ENCODE results near the gene MT1F.
A peak's percentile ranks its signal among the peaks of the same experiment; 100 is the strongest.

Gene MT1F

DNA sequence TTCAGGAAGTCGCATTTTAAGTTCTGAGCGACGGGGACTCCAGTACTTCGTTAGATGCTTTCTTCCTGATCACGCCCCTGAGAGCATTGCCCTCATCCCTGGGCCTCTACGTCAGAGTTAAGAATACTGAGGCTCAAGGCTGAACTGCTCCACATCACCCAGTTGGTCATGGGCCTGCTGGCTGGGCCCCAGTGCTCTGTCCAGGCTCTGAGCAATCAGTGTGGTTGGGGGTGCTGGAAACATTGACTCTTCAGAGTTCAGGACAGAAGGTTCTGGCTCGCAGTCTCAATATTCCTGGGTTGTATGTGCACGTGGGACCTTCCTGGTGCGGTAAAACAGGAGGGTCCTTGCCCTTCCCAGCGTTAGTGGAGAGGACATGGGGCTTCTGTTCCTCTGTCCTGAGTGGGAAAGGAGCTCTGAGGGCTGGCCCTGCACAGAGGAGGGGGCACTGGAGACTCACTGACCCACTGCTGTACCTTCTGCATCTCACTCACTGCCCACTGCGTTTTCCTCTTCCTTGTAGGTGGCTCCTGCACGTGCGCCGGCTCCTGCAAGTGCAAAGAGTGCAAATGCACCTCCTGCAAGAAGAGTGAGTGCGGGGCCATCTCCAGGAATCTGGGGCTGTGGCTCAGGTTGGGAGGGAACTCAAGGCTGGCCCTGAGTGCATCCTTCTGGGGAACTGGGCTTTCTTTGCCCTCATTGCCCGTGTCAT lies 31.7 kb upstream of the MT1F start:
- DNase-seq, result no peak

DNA sequence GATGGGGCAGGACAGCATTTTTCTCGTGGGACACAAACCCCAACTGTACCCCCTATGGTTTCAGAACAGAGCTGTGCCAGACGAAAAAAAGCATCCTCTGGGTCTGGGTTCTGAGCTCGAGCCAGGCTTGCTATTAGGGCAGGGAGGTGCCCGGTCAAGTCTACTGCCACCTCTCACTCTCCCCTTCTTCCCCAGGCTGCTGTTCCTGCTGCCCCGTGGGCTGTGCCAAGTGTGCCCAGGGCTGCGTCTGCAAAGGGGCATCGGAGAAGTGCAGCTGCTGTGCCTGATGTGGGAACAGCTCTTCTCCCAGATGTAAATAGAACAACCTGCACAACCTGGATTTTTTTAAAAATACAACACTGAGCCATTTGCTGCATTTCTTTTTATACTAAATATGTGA lies 31.1 kb upstream of the MT1F start:
- no peak for DNase-seq

DNA sequence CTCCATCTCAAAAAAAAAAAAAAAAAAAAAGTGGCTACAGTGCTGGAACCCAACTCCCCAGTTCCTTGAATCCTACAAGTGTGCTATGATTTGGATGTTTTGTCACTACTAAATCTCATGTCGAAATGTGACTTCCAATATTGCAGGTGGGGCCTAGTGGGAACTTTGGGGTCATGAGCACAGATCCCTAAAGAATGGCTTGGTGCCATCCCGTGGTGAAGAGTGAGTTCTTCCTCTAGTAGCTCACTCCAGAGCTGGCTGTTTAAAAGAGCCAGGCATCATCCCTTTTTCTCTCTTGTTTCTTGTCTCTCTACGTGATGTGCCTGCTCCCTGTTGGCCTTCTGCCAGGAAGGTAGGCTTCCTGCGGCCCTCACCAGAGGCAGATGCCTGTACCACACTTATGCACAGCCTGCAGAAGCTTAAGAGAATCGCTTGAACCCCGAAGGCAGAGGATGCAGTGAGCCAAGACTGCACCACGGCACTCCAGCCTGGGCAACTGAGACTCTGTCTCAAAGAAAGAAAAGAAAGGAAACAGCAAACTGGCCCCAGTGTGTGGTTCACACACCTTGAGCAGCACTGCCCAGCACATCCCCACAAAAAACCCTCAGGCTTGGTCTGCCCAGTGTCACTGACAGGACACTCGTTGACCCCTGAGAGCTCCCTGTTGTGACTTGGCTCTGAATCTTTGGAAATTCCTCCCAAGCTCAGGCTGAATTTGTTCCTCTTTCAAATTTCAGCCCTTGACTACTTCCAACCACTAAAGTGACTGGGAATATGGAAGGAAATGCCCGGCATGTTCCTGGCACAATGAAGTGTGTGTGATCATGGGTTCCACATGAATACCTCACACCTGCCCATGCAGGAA lies 29.0 kb upstream of the MT1F start:
- DNase-seq, result no peak

DNA sequence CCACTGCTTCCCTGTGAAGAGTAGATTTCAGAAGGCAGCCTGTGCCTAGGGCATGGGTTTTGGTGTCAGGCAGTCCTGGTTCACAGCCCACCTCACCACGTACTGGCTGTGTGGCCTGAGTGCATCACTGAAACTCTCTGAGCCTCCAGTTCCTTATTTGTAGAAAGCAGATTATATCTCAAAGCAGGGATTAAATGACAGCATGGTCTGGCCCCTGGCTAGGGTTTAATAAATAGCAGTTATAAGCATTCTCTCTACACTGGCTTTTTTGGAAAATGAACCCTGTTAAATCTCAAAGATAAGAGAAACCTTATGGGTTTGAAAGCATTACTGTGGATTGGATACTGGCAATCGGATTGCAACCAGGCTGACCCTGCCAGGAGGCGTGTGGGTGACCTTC lies 28.2 kb upstream of the MT1F start:
- no peak for DNase-seq

DNA sequence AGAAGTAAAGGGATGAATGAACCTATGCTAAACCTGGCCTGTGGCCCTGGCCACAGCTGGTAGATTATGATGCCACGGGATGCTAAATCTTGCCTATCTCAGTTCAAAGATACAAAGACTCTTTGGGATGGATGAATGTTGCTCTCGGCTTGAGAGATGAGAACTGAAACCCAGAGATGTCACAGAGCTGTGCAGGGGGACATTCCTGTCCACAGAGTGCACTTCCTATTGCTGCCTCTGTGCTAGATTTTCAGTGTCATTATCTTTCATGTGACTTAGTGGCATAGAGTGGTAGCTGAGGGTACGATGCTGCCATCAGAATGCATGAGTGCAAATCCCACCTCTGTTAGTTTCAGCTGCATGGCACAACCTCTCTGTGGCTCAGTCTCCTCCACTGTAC lies 27.6 kb upstream of the MT1F start:
- DNase-seq, result no peak

DNA sequence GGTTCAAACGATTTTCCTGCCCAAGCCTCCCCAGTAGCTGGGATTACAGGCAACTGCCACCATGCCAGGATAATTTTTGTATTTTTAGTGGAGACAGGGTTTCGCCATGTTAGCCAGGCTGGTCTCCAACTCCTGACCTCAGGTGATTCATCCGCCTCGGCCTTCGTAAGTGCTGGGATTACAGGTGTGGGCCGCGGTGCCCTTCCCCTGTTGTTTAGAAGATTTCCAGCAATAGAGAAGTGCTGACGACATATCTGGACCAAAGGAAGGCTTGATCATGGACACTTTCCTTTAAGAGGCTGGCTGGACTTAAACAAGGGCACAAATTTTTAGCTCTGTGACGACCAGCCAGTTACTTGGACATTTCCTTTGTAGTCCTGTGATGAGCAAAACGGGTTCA lies 26.6 kb upstream of the MT1F start:
- DNase-seq, result no peak

DNA sequence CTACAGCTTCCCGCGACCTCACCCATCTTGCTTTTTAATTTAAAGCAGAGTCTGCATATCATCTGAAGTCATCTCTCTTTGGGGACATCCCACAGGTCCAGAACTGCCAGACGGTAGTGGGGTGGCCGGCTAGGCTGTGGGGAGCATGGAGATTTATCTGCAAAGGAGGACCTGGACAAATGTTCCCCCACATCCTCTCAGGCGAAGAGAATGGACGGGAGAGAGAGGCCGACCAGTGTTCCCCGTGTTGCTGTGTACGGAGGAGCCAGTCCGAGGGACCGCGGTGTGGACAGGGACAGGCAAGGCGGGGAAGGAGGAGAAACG lies 26.0 kb upstream of the MT1F start:
- no peak for DNase-seq

DNA sequence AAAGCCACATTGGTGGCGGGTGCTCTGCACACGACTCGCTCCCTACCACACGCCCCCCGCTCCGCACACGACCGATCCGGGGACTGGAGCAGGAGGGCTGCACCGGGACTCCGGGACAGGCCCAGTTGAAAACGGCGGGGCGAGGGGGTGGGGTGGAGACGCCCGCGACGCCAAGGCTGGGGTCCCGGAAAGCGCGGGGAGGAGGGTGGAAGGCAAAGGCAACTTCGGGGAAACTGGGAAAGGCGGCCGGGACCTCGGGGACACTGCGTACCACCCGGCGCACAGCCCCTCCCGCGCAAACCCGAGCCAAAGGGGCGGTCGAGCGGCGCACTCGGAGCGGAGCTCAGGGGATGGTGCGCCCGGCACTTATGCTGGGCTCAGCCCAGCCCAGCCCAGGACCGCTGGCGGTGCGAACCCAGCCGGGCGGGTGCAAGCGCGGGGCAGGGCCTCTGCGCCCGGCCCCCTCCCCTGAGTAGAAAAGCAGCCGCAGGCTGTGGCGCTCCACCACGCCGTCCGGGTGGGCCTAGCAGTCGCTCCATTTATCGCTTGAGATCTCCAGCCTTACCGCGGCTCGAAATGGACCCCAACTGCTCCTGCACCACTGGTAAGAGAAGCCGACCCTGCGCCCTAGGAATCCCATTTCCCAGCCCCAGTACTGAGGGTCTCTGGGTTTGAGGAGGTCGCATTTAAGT lies 25.5 kb upstream of the MT1F start, which contains the start of gene MT1M:
Gene MT1M (plus strand): TSS at position 504 of the 692 bp plus-strand sequence. CDS start 73 bp downstream, at position 577.
- no peak for DNase-seq

DNA sequence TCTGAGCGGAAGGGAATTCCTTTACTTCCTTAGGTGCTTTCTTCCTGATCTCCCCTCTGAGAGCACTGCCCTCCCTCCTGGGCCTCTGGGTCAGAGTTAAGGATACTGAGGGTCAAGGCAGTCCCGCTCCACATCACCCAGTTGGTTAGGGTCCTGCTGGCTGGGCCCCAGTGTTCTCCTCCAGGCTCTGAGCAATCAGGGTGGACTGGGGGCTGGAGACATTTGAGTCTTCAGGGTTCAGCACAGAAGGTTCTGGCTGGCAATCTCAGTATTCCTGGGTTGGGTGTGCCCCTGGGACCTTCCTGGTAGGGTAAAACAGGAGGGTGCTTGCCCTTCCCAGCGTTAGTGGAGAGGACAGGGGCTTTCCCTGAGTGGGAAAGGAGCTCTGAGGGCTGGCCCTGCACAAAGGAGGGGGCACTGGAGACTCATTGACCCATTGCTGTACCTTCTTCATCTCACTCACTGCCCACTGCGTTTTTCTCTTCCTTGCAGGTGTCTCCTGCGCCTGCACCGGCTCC lies 24.9 kb upstream of the MT1F start:
- no peak for DNase-seq

DNA sequence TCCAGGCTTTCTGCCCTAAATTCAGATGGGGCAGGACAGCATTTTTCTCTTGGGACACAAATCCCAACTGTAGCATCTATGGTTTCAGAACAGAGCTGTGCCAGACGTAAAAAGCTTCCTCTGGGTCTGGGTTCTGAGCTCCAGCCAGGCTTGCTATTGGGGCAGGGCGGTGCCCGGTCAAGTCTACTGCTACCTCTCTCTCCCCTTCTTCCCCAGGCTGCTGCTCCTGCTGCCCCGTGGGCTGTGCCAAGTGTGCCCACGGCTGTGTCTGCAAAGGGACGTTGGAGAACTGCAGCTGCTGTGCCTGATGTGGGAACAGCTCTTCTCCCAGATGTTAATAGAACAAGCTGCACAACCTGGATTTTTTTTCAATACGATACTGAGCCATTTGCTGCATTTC lies 24.2 kb upstream of the MT1F start:
- no peak for DNase-seq

DNA sequence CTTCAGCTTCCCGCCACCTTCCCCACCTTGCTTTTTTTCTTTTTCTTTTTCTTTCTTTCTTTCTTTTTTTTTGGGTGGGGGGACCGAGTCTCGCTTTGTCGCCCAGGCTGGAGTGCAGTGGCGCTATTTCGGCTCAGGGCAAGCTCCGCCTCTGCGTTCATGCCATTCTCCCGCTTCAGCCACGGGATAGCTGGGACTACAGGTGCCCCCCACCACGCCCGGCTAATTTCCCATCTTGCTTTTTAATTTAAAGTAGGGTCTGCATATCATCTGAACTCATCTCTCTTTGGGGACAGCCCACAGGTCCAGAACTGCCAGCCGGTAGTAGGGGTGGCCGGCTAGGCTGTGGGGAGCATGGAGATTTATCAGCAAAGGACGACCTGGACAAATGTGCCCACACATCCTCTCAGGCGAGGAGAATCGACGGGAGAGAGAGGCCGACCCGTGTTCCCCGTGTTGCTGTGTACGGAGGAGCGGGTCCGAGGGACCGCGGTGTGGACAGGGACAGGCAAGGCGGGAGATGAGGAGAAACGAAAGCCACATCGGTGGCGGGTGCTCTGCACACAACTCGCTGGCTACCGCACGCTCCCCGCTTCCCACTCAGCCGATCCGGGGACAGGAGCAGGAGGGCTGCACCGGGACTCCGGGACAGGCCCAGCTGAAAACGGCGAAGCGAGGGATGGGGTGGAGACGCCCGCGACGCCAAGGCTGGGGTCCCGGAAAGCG lies 22.9 kb upstream of the MT1F start:
- DNase-seq, result no peak

DNA sequence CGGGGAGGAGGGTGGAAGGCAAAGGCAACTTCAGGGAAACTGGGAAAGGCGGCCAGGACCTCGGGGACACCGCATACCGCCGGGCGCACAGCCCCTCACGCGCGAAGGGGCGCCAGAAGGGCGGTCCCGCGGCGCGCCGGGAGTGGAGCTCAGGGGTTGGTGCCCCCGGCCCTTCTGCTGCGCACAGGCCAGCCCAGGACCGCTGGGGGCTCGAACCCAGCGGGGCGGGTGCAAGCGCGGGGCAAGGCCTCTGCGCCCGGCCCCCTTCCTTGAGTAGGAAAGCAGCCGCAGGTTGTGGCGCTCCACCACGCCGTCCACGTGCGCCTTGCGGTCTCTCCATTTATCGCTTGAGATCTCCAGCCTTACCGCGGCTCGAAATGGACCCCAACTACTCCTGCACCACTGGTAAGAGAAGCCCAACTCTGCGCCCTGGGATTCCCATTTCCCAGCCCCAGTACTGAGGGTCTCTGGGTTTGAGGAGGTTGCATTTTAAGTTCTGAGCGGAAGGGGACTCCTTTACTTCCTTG lies 22.3 kb upstream of the MT1F start:
- no peak for DNase-seq

DNA sequence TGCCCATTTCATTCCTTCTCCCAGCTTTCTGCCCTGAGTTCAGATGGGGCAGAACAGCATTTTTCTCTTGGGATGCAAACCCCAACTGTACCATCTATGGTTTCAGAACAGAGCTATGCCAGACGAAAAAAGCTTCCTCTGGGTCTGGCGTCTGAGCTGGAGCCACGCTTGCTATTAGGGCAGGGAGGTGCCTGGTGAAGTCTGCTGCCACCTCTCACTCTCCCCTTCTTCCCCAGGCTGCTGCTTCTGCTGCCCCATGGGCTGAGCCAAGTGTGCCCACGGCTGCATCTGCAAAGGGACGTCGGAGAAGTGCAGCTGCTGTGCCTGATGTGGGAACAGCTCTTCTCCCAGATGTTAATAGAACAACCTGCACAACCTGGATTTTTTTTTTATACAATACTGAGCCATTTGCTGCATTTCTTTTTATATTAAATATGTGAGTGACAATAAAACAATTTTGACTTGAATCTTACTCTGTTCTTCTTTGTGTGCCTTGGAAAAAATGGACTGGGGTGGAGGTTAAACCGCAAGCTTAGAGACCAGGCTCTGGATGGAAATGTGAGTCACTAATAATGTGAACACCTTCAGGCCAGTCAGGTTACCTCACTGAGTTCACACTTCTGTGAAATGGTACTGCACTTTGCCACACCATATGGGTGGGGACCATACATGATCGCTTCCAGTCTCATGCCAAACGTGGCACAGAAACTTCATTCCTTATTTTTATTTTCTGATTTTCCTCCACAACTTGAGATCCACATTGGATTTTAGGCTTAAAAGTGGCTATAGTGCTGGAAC lies 20.9 kb upstream of the MT1F start:
- DNase-seq, result peak; percentile 11

DNA sequence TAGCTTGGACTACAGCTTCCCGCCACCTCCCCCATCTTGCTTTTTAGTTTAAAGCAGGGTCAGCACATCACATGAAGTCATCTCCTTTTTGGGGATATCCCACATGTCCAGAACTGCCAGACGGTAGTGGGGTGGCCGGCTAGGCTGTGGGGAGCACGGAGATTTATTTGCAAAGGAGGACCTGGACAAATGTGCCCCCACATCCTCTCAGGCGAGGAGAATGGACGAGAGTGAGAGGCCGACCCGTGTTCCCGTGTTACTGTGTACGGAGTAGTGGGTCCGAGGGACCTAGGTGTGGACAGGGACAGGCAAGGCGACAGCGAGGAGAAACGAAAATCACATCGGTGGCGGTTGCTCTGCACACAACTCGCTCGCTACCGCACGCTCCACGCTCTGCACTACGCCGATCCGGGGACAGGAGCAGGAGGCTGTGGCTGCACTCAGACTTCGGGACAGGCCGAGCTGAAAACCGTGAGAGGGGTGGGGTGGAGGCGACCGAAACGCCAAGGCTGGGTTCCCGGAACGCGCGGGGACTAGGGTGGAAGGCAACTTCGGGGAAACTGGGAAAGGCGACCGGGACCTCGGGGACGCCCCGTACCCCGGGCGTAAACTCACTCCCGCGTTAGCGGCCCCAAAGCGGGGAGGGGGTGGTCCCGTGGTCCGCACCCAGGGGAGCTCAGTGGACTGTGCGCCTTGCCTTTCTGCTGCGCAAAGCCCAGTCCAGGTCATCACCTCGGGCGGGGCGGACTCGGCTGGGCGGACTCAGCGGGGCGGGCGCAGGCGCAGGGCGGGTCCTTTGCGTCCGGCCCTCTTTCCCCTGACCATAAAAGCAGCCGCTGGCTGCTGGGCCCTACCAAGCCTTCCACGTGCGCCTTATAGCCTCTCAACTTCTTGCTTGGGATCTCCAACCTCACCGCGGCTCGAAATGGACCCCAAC lies 19.7 kb upstream of the MT1F start, which contains the start of gene MT1A:
Gene MT1A (plus strand): TSS at position 853 of the 937 bp plus-strand sequence. CDS start 73 bp downstream, at position 926.
- no peak for DNase-seq

DNA sequence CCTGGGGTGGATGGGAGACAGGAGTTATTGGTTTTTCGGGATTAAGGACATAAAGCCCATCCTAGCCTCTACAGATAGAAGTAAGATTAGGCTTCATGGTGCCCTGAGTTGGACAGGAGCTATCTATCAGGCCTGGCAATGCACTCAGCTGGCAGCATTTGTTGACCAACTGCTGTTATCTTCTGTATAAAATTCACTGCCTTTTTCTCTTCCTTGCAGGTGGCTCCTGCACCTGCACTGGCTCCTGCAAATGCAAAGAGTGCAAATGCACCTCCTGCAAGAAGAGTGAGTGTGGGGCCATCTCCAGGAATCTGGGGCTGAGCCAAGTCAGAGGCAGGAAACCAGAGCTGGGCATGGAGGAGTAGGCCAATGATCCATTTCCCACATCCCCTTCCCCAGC lies 18.7 kb upstream of the MT1F start:
- no peak for DNase-seq

DNA sequence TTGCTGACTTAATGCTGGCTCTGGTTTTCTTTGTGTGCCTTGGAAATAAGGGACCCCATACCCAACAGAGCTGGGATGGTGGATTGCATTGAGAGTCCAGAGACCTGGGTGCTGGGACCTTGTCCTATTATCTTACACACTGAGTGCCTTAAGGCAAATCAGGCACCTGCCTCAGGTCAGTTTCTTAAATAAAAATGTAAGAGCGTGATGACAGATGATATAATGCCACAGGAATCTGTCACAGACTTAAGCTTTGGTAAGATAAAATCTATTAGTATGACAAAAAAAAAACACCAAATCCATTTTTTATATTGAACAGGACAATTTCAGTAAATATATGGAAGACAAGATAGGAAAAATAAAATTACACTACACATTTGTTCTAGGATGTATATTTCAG lies 17.7 kb upstream of the MT1F start:
- DNase-seq, result no peak

DNA sequence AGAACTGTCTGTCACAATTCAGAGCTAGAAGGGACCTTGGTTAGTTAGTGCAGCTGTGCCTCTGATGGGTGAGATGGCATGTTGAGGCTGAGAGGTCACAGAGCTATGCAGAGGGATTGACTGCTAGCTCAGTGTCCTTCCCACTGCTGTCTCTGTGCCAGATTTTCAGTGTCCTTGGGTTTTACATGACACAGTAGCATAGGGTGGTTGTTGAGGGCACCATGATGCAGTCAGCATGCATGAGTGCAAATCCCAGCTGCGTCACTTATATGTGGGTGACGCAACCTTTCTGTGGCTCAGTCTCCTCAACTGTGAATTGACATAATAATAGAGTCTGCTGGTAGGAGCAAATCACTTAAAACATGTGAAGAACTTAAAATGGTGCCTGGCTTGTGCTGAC lies 16.6 kb upstream of the MT1F start:
- no peak for DNase-seq

DNA sequence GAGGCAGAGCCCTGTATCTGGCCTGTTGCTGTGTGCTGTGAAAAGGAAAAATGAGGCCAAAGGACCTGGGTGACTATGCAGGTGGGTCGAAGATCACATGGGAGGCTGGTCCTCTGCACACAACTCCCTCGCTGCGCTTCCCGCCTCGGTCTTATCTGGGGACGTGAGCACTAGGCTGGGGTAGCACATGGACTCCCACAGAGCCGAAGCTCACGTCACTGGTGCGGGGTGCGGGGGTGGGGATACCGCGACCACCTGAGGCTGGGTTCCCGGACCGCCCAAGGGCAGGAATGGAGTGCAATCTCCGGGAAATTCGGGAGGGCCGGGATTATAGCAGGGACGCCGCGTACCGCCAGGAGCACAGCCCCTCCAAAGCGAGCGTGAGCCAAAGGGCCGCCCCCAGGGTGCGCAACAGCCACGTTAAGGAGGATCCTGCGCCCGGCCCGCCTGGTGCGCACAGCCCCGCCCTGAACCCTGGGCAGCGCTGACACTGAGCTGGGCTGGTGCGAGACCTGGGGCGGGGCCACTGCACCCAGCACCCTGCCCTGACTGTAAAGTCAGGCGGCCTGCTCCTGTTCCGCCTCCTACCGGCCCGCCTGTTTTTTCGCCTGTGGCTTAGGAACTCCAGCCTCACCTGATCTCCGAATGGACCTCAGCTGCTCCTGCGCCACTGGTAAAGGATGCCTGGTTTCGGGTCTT lies 14.5 kb upstream of the MT1F start:
- no peak for DNase-seq

DNA sequence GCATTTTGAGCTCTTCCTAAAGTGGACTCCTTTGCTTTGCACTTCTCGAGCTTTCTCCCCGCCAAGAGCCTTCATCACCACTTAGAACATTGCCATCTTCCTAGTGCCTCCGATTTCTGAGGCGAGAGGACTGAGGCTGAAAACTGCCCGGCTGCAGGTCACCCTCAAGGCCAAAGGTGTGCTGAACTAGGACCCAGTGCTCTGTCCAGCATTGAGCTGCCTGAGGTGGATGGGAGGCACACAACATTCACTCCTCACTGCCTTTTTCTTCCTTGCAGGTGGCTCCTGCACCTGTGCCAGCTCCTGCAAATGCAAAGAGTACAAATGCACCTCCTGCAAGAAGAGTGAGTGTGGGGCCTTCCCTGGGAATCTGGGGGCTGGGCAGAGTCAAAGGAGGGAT lies 13.9 kb upstream of the MT1F start:
- DNase-seq, result no peak

DNA sequence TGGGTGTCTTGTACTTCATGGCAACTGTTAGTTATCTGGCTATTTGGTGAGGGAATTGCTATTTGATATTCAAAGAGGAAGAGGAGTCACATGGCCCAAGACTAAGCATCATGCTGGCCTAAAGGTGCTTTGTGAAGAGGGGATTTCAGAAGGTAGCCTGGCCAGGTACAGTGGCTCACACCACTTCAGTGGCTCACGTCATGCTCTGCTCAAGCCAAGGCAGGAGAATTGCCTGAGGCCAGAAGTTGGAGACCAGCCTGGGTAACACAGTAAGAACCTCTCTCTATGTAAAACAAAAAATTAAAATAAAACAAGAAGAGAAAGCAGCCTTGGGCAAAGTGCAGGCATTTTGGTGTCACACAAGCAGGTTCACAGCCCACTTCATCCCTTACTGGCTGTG lies 12.4 kb upstream of the MT1F start:
- DNase-seq, result no peak
